ENCODE measurements around the gene GBX1. TPM values are rescaled to one million over a fixed set of nuclear protein-coding genes. Genes with fewer than 3 reads are reported as not detected.

Gene GBX1
- total RNA-seq, 1 experiment from 2014 or later, result not detected

- ChIA-PET CTCF (interaction anchor here (0.6 to 4.2 kb wide), 20 partner anchors 10 to 377 kb away, joined by 3 to 65 read pairs (median 6); partner anchors contain the start of genes ABCF2, GBX1 and H2BK1), POLR2A (interaction anchor here (0.6 to 1.7 kb wide), 2 partner anchors 102 to 219 kb away, joined by 3 to 7 read pairs; partner anchors contain the start of gene ABCF2)
- Mint-ChIP-seq H3K36me3 (peaks cover 27% of the 10 kb centered on the region), H3K27ac (peak overlapping the region; percentile 49; the same call in 1 of the 2 replicates), H3K4me1 (peaks cover 31% of the 10 kb centered on the region), H3K9me3 (no peaks in the 10 kb centered on the region), H3K27me3 (ENCODE audit: low read depth) (peaks cover 5% of the 10 kb centered on the region; the same call in 1 of the 2 replicates), H3K4me3 (peak overlapping the region; percentile 83)
- 0 out of 2 replicates have a peak, but pooled peaks have one; percentile 59 for TF ChIP-seq CBFB (CRISPR knock-in tag; IDR thresholded peaks at IDR 0.05; ENCODE audit: low read depth)
- TF ChIP-seq TEAD1 (CRISPR knock-in tag; IDR thresholded peaks at IDR 0.05), result no peak; the same call in 1 of the 2 replicates
- peak; percentile 89 for TF ChIP-seq ZNF281 (CRISPR knock-in tag; IDR thresholded peaks at IDR 0.05)
- TF ChIP-seq USF2 (CRISPR knock-in tag; IDR thresholded peaks at IDR 0.05), result no peak
- no peak for TF ChIP-seq GRHL2 (CRISPR knock-in tag; IDR thresholded peaks at IDR 0.05; ENCODE audit: insufficient replicate concordance, severe bottlenecking)
- 0 out of 2 replicates have a peak, but pooled peaks have one; percentile 49 for TF ChIP-seq ZNF232 (CRISPR knock-in tag; IDR thresholded peaks at IDR 0.05)
- peak; percentile 33; the same call in 1 of the 2 replicates for TF ChIP-seq SP1 (CRISPR knock-in tag; conservative IDR thresholded peaks at IDR 0.05)
- 0 out of 2 replicates have a peak, but pooled peaks have one; percentile 49 for TF ChIP-seq FOXP1 (CRISPR knock-in tag; IDR thresholded peaks at IDR 0.05; ENCODE audit: borderline replicate concordance)
- 0 out of 2 replicates have a peak, but pooled peaks have one; percentile 45 for TF ChIP-seq ETV6 (CRISPR knock-in tag; IDR thresholded peaks at IDR 0.05)
- ATAC-seq, result peak; percentile 60
- DNase-seq (ENCODE audit: low spot score), result peak; percentile 83
Measured at GRCh38 chr7:151125470-151125845, 42.0 kb downstream of the GBX1 start.

- peak overlapping the region; percentile 83 for H3K4me3 Mint-ChIP-seq
- no peak for ATAC-seq
- H3K27ac Mint-ChIP-seq, result peak overlapping the region; percentile 49
- ChIA-PET CTCF (interaction anchor here (0.8 to 4.2 kb wide), 21 partner anchors 8 to 121 kb away, joined by 3 to 65 read pairs (median 7); partner anchors contain the start of genes ABCF2, ASIC3, GBX1 and H2BK1), POLR2A (interaction anchor here (0.6 kb wide), 1 partner anchor 219 kb away, joined by 3 read pairs; no protein-coding TSS in a partner anchor)
- H3K27me3 Mint-ChIP-seq (ENCODE audit: low read depth), result peaks cover 5% of the 10 kb centered on the region; the same call in 1 of the 2 replicates
- no peak for DNase-seq (ENCODE audit: low spot score)
- H3K9me3 Mint-ChIP-seq, result no peaks in the 10 kb centered on the region
- peaks cover 27% of the 10 kb centered on the region for H3K36me3 Mint-ChIP-seq
- peaks cover 31% of the 10 kb centered on the region for H3K4me1 Mint-ChIP-seq
- TF ChIP-seq PRRX2 (CRISPR knock-in tag; IDR thresholded peaks at IDR 0.05) (no peak), RORB (CRISPR knock-in tag; IDR thresholded peaks at IDR 0.05) (no peak), ZNF671 (CRISPR knock-in tag; IDR thresholded peaks at IDR 0.05) (no peak), STAT6 (CRISPR knock-in tag; conservative IDR thresholded peaks at IDR 0.05; ENCODE audit: low read depth) (no peak), MYBL2 (CRISPR knock-in tag; IDR thresholded peaks at IDR 0.05) (no peak), TEAD1 (CRISPR knock-in tag; IDR thresholded peaks at IDR 0.05) (no peak), ZNF317 (CRISPR knock-in tag; IDR thresholded peaks at IDR 0.05; ENCODE audit: borderline replicate concordance, low read depth) (no peak), E2F5 (CRISPR knock-in tag; IDR thresholded peaks at IDR 0.05) (no peak), AFF4 (CRISPR knock-in tag; IDR thresholded peaks at IDR 0.05; ENCODE audit: borderline replicate concordance) (no peak), ZBTB21 (CRISPR knock-in tag; IDR thresholded peaks at IDR 0.05; ENCODE audit: borderline replicate concordance) (no peak), PRDM15 (CRISPR knock-in tag; IDR thresholded peaks at IDR 0.05) (no peak)
Measured at GRCh38 chr7:151124899-151125399, 42.5 kb downstream of the GBX1 start.
